Measurements from ENCODE around the gene SLC8A3.

DNA sequence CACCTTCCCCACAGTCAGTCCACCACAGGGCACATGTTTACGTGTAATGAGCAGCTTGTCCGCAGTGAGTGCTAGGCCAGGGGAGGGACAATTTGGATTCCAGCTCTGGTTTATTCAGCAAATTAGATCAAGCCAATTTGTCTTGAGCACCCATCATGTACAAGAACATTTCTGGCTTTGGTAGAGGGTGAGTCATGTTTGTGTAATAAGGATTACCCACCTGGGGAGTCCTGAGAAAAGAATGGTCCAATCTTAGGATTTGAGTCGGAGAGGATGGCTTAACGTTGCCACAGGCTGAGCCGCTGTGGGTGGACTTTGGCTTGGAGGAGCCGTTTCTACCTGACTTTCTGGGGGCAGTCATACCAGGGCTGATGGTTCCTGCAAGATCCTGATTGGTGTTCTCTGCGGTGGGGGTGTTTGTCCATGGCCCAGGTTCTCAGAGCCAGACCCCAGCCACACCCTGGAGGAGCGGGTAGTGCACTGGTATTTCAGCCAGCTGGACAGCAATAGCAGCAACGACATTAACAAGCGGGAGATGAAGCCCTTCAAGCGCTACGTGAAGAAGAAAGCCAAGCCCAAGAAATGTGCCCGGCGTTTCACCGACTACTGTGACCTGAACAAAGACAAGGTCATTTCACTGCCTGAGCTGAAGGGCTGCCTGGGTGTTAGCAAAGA lies 165.8 kb downstream of the SLC8A3 start:
- TF ChIP-seq, protein P1, sequence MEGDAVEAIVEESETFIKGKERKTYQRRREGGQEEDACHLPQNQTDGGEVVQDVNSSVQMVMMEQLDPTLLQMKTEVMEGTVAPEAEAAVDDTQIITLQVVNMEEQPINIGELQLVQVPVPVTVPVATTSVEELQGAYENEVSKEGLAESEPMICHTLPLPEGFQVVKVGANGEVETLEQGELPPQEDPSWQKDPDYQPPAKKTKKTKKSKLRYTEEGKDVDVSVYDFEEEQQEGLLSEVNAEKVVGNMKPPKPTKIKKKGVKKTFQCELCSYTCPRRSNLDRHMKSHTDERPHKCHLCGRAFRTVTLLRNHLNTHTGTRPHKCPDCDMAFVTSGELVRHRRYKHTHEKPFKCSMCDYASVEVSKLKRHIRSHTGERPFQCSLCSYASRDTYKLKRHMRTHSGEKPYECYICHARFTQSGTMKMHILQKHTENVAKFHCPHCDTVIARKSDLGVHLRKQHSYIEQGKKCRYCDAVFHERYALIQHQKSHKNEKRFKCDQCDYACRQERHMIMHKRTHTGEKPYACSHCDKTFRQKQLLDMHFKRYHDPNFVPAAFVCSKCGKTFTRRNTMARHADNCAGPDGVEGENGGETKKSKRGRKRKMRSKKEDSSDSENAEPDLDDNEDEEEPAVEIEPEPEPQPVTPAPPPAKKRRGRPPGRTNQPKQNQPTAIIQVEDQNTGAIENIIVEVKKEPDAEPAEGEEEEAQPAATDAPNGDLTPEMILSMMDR (IDR thresholded peaks at IDR 0.05): no peak
- TF ChIP-seq POLR2A (IDR thresholded peaks at IDR 0.05): no peak
